Central memory CD8-positive, alpha-beta T cell (primary cell): ENCODE results near the gene SCARB1.

Source experiments
- ATAC-seq: fragments of 150-1000 bp; cut with Tn5 transposase; replicated peaks from 2 replicates; pipeline ENCODE4 v1.10.0; 2022; ENCODE audit warnings: mild to moderate bottlenecking, moderate FRiP score, moderate number of reproducible peaks; ENCODE audit not compliant: poor library complexity, severe bottlenecking; ENCODE audit errors: extremely low read depth
- DNase-seq, 2 donors: peaks; one replicate each; pipeline ENCODE4 v3.0.0; 2021; ENCODE audit warnings: low spot score in 2 of 2
- H3K27ac Mint-ChIP-seq: one replicate; pipeline ENCODE4 v1.8.0; 2022; ENCODE audit warnings: low read depth, mild to moderate bottlenecking, moderate library complexity, mixed read lengths
- H3K27me3 Mint-ChIP-seq: one replicate; pipeline ENCODE4 v1.8.0; 2022; ENCODE audit warnings: mixed read lengths
- H3K36me3 Mint-ChIP-seq: one replicate; pipeline ENCODE4 v1.8.0; 2022; ENCODE audit warnings: mild to moderate bottlenecking, moderate library complexity, mixed read lengths; ENCODE audit not compliant: insufficient read depth
- H3K4me1 Mint-ChIP-seq: one replicate; pipeline ENCODE4 v1.8.0; 2022; ENCODE audit warnings: mixed read lengths
- H3K4me3 Mint-ChIP-seq: one replicate; pipeline ENCODE4 v1.8.0; 2022; ENCODE audit warnings: mild to moderate bottlenecking, moderate library complexity, mixed read lengths
- H3K9me3 Mint-ChIP-seq: one replicate; pipeline ENCODE4 v1.8.0; 2022; ENCODE audit warnings: mixed read lengths

SCARB1 gene

GRCh38 chr12:124876171-124876570 is 12.5 kb upstream of the SCARB1 start:
- H3K4me3 Mint-ChIP-seq, result no peak overlapping the region
- DNase-seq, result no peak
- H3K36me3 Mint-ChIP-seq, result no peaks in the 10 kb centered on the region
- ATAC-seq, result no peak
- no peak overlapping the region for H3K27ac Mint-ChIP-seq
- H3K27me3 Mint-ChIP-seq, result no peaks in the 10 kb centered on the region
- no peaks in the 10 kb centered on the region for H3K4me1 Mint-ChIP-seq
- H3K9me3 Mint-ChIP-seq, result no peaks in the 10 kb centered on the region

- Mint-ChIP-seq H3K4me3 (no peak overlapping the region), H3K27me3 (no peaks in the 10 kb centered on the region), H3K27ac (no peak overlapping the region), H3K9me3 (no peaks in the 10 kb centered on the region), H3K36me3 (no peaks in the 10 kb centered on the region), H3K4me1 (no peaks in the 10 kb centered on the region)
- no peak for ATAC-seq
- DNase-seq, result no peak
These were observed 12.1 kb upstream of the SCARB1 start for GRCh38 chr12:124875803-124876132.

GRCh38 chr12:124874988-124875802 is 11.5 kb upstream of the SCARB1 start:
- Mint-ChIP-seq H3K4me3 (no peak overlapping the region), H3K36me3 (no peaks in the 10 kb centered on the region), H3K27me3 (no peaks in the 10 kb centered on the region), H3K27ac (no peak overlapping the region), H3K9me3 (no peaks in the 10 kb centered on the region), H3K4me1 (no peaks in the 10 kb centered on the region)
- no peak for ATAC-seq
- no peak for DNase-seq

GRCh38 chr12:124874188-124874587 is 10.5 kb upstream of the SCARB1 start:
- H3K36me3 Mint-ChIP-seq, result no peaks in the 10 kb centered on the region
- H3K27me3 Mint-ChIP-seq, result no peaks in the 10 kb centered on the region
- no peak overlapping the region for H3K27ac Mint-ChIP-seq
- no peaks in the 10 kb centered on the region for H3K9me3 Mint-ChIP-seq
- H3K4me1 Mint-ChIP-seq, result no peaks in the 10 kb centered on the region
- DNase-seq (no peak), ATAC-seq (no peak)
- no peak overlapping the region for H3K4me3 Mint-ChIP-seq

GRCh38 chr12:124872068-124872719 is 8.5 kb upstream of the SCARB1 start:
- Mint-ChIP-seq H3K27ac (no peak overlapping the region), H3K36me3 (no peaks in the 10 kb centered on the region), H3K4me3 (no peak overlapping the region), H3K4me1 (no peaks in the 10 kb centered on the region), H3K9me3 (no peaks in the 10 kb centered on the region), H3K27me3 (no peaks in the 10 kb centered on the region)
- DNase-seq (no peak), ATAC-seq (no peak)

- ATAC-seq (no peak), DNase-seq (no peak)
- no peak overlapping the region for H3K27ac Mint-ChIP-seq
- no peaks in the 10 kb centered on the region for H3K4me1 Mint-ChIP-seq
- H3K4me3 Mint-ChIP-seq, result no peak overlapping the region
- no peaks in the 10 kb centered on the region for H3K27me3 Mint-ChIP-seq
- no peaks in the 10 kb centered on the region for H3K36me3 Mint-ChIP-seq
- H3K9me3 Mint-ChIP-seq, result no peaks in the 10 kb centered on the region
These were observed 7.6 kb upstream of the SCARB1 start for GRCh38 chr12:124871297-124871696.

- ATAC-seq (no peak), DNase-seq (no peak)
- Mint-ChIP-seq H3K9me3 (no peaks in the 10 kb centered on the region), H3K27me3 (no peaks in the 10 kb centered on the region), H3K4me1 (no peaks in the 10 kb centered on the region), H3K4me3 (no peak overlapping the region), H3K27ac (no peak overlapping the region), H3K36me3 (no peaks in the 10 kb centered on the region)
These were observed 6.9 kb upstream of the SCARB1 start for GRCh38 chr12:124870515-124870914.

- no peaks in the 10 kb centered on the region for H3K9me3 Mint-ChIP-seq
- ATAC-seq (no peak), DNase-seq (no peak)
- H3K4me1 Mint-ChIP-seq, result peaks cover 4% of the 10 kb centered on the region
- H3K4me3 Mint-ChIP-seq, result no peak overlapping the region
- H3K27me3 Mint-ChIP-seq, result no peaks in the 10 kb centered on the region
- no peak overlapping the region for H3K27ac Mint-ChIP-seq
- H3K36me3 Mint-ChIP-seq, result no peaks in the 10 kb centered on the region
These were observed 5.5 kb upstream of the SCARB1 start for GRCh38 chr12:124869059-124869665.

- no peak overlapping the region for H3K27ac Mint-ChIP-seq
- no peak for DNase-seq
- H3K36me3 Mint-ChIP-seq, result no peaks in the 10 kb centered on the region
- H3K9me3 Mint-ChIP-seq, result no peaks in the 10 kb centered on the region
- H3K4me3 Mint-ChIP-seq, result no peak overlapping the region
- ATAC-seq, result no peak
- no peaks in the 10 kb centered on the region for H3K27me3 Mint-ChIP-seq
- peaks cover 7% of the 10 kb centered on the region for H3K4me1 Mint-ChIP-seq
These were observed 4.8 kb upstream of the SCARB1 start for GRCh38 chr12:124868252-124869058.

GRCh38 chr12:124867401-124867930 is 3.8 kb upstream of the SCARB1 start:
- ATAC-seq, result no peak
- peaks cover 13% of the 10 kb centered on the region for H3K4me1 Mint-ChIP-seq
- no peak overlapping the region for H3K27ac Mint-ChIP-seq
- no peaks in the 10 kb centered on the region for H3K9me3 Mint-ChIP-seq
- no peaks in the 10 kb centered on the region for H3K27me3 Mint-ChIP-seq
- H3K36me3 Mint-ChIP-seq, result no peaks in the 10 kb centered on the region
- no peak overlapping the region for H3K4me3 Mint-ChIP-seq
- no peak for DNase-seq

GRCh38 chr12:124866883-124867400 is 3.3 kb upstream of the SCARB1 start:
- H3K36me3 Mint-ChIP-seq, result no peaks in the 10 kb centered on the region
- H3K9me3 Mint-ChIP-seq, result no peaks in the 10 kb centered on the region
- peaks cover 13% of the 10 kb centered on the region for H3K4me1 Mint-ChIP-seq
- H3K27ac Mint-ChIP-seq, result no peak overlapping the region
- H3K4me3 Mint-ChIP-seq, result no peak overlapping the region
- H3K27me3 Mint-ChIP-seq, result no peaks in the 10 kb centered on the region
- DNase-seq (no peak), ATAC-seq (no peak)

- no peak overlapping the region for H3K27ac Mint-ChIP-seq
- DNase-seq (no peak), ATAC-seq (no peak)
- peaks cover 13% of the 10 kb centered on the region for H3K4me1 Mint-ChIP-seq
- H3K4me3 Mint-ChIP-seq, result no peak overlapping the region
- H3K36me3 Mint-ChIP-seq, result no peaks in the 10 kb centered on the region
- no peaks in the 10 kb centered on the region for H3K27me3 Mint-ChIP-seq
- H3K9me3 Mint-ChIP-seq, result no peaks in the 10 kb centered on the region
These were observed 2.7 kb upstream of the SCARB1 start for GRCh38 chr12:124866195-124866882.
